Measurements from ENCODE around the gene TSC22D2.

TSC22D2 gene

GRCh38 chr3:150408221-150409124 is at the start of gene TSC22D2:
Gene TSC22D2, plus strand, starts transcription at chr3:150408298. Its CDS starts 1,053 bp downstream, at chr3:150409351.
- Histone ChIP-seq H3K27ac (peak within 1 kb of the TSS; percentile 95 to 100 (median 99)), H3K4me3 (peak within 1 kb of the TSS; percentile 73 to 95 (median 91))

GRCh38 chr3:150359381-150359780 is 48.7 kb upstream of the TSC22D2 start:
- H3K27ac ChIP-seq: no peak overlapping the region

GRCh38 chr3:150360966-150361365 is 47.1 kb upstream of the TSC22D2 start:
- Histone ChIP-seq H3K4me3 (no peak overlapping the region), H3K27ac (no peak overlapping the region)

More at GRCh38 chr3:150359381-150359780, 48.7 kb upstream of the TSC22D2 start:
- no peak overlapping the region for H3K4me3 ChIP-seq

GRCh38 chr3:150362515-150363302 is 45.4 kb upstream of the TSC22D2 start:
- H3K27ac ChIP-seq: no peak overlapping the region
- no peak overlapping the region for H3K4me3 ChIP-seq

GRCh38 chr3:150363420-150363819 is 44.7 kb upstream of the TSC22D2 start:
- no peak overlapping the region for H3K27ac ChIP-seq
- H3K4me3 ChIP-seq: no peak overlapping the region

- Histone ChIP-seq H3K4me3 (no peak overlapping the region), H3K27ac (no peak overlapping the region)
Observed at GRCh38 chr3:150365132-150365604, 42.9 kb upstream of the TSC22D2 start.

- no peak overlapping the region for H3K4me3 ChIP-seq
- no peak overlapping the region for H3K27ac ChIP-seq
Observed at GRCh38 chr3:150367757-150368156, 40.3 kb upstream of the TSC22D2 start.

GRCh38 chr3:150370122-150370602 is 37.9 kb upstream of the TSC22D2 start:
- H3K27ac ChIP-seq: peak overlapping the region in 12 of 21 experiments; percentile 1 to 83 (median 52)
- no peak overlapping the region for H3K4me3 ChIP-seq

GRCh38 chr3:150370999-150371398 is 37.1 kb upstream of the TSC22D2 start:
- Histone ChIP-seq H3K4me3 (peak overlapping the region in 1 of 7 experiments; percentile 6), H3K27ac (peak overlapping the region in 16 of 21 experiments; percentile 1 to 83 (median 62))

- Histone ChIP-seq H3K4me3 (peak overlapping the region in 1 of 7 experiments; percentile 6), H3K27ac (peak overlapping the region in 19 of 21 experiments; percentile 25 to 83 (median 54))
Observed at GRCh38 chr3:150371741-150372254, 36.3 kb upstream of the TSC22D2 start.

GRCh38 chr3:150372320-150372719 is 35.8 kb upstream of the TSC22D2 start:
- H3K27ac ChIP-seq: peak overlapping the region in 8 of 21 experiments; percentile 3 to 80 (median 46)

GRCh38 chr3:150372722-150373121 is 35.4 kb upstream of the TSC22D2 start:
- peak overlapping the region in 4 of 21 experiments; percentile 27 to 80 (median 52) for H3K27ac ChIP-seq

More at GRCh38 chr3:150372320-150372719, 35.8 kb upstream of the TSC22D2 start:
- H3K4me3 ChIP-seq: no peak overlapping the region

GRCh38 chr3:150373234-150373875 is 34.7 kb upstream of the TSC22D2 start:
- Histone ChIP-seq H3K4me3 (no peak overlapping the region), H3K27ac (no peak overlapping the region)

More at GRCh38 chr3:150372722-150373121, 35.4 kb upstream of the TSC22D2 start:
- no peak overlapping the region for H3K4me3 ChIP-seq

GRCh38 chr3:150374975-150375374 is 33.1 kb upstream of the TSC22D2 start:
- H3K4me3 ChIP-seq: no peak overlapping the region
- peak overlapping the region in 1 of 21 experiments; percentile 20 for H3K27ac ChIP-seq

GRCh38 chr3:150376001-150376848 is 31.9 kb upstream of the TSC22D2 start:
- no peak overlapping the region for H3K4me3 ChIP-seq
- no peak overlapping the region for H3K27ac ChIP-seq

GRCh38 chr3:150377601-150378300 is 30.3 kb upstream of the TSC22D2 start:
- no peak overlapping the region for H3K27ac ChIP-seq

GRCh38 chr3:150378301-150378748 is 29.8 kb upstream of the TSC22D2 start:
- Histone ChIP-seq H3K4me3 (no peak overlapping the region), H3K27ac (no peak overlapping the region)

More at GRCh38 chr3:150377601-150378300, 30.3 kb upstream of the TSC22D2 start:
- H3K4me3 ChIP-seq: no peak overlapping the region

GRCh38 chr3:150379469-150379868 is 28.6 kb upstream of the TSC22D2 start:
- Histone ChIP-seq H3K4me3 (no peak overlapping the region), H3K27ac (no peak overlapping the region)

All from skin epidermis (tissue), 12 donors.